Measurements from ENCODE around the gene ANGEL1. TPM values are rescaled to one million over a fixed set of nuclear protein-coding genes. Genes with fewer than 3 reads are reported as not detected.

Gene ANGEL1
- total and polyA plus RNA-seq, 2 of the 13 experiments (the other 11 are each of a cell fraction or from before 2014, with no cell fraction given) = 14.3 to 20.1 TPM

- FAIRE-seq = no peak
- in situ Hi-C loops (cut with HindIII; ENCODE audit: extremely low pct_ligation_motif_present, low pct_unique_long_range_greater_than_20kb) = no loop called here
These were observed 13.4 kb upstream of the ANGEL1 start, which contains the start of gene LRRC74A for GRCh38 chr14:76826122-76826521. Gene LRRC74A (plus strand): TSS chr14:76826408. CDS start chr14:76826698, 290 bp downstream.

More at GRCh38 chr14:76826122-76826521, 13.4 kb upstream of the ANGEL1 start, which contains the start of gene LRRC74A:
- no peak for DNase-seq (ENCODE audit: low spot score)
- WGBS (ENCODE audit: low lambda C conversion rate) = 71% methylated on average over 1 of the region's 2 CpGs
- intact Hi-C loops (cut with micrococcal nuclease; ENCODE audit: unreplicated experiment) = no loop called here
- Histone ChIP-seq H3K9ac (ENCODE audit: insufficient read depth, low read depth, low read length) (no peak within 1 kb of the TSS), H2AFZ (ENCODE audit: low read length) (no peak within 1 kb of the TSS), H3K4me3 (replicated peaks in 1 of 3; ENCODE audit: insufficient read depth in 1 of 3, low read depth in 2 of 3, low read length in 3 of 3) (no peak within 1 kb of the TSS), H3K36me3 (replicated peaks in 1 of 2; ENCODE audit: control insufficient read depth in 1 of 2, insufficient read depth in 2 of 2, low read length in 2 of 2) (no peaks in the 10 kb centered on the region), H3K27ac (ENCODE audit: extremely low read length, insufficient read depth, low read length) (no peak within 1 kb of the TSS), H3K9me3 (ENCODE audit: low read length) (no peaks in the 10 kb centered on the region), H3K79me2 (ENCODE audit: insufficient read depth, low read length) (no peaks in the 10 kb centered on the region), H3K27me3 (ENCODE audit: control insufficient read depth in 1 of 2, insufficient read depth in 2 of 2, low read length in 2 of 2) (no peaks in the 10 kb centered on the region), H3K4me1 (ENCODE audit: insufficient read depth, low read length) (peaks cover 29% of the 10 kb centered on the region), H4K20me1 (ENCODE audit: insufficient read depth, low read length) (no peaks in the 10 kb centered on the region), H3K4me2 (ENCODE audit: low read depth, low read length) (no peak within 1 kb of the TSS)
- TF ChIP-seq MAFK (conservative IDR thresholded peaks at IDR 0.05 in 1 of 2, IDR thresholded peaks at IDR 0.05 in 1 of 2; ENCODE audit: low read length in 2 of 2) (no peak), RFX3 (CRISPR knock-in tag; IDR thresholded peaks at IDR 0.05) (no peak), ATM (IDR thresholded peaks at IDR 0.05; ENCODE audit: borderline replicate concordance) (no peak), ZNF333 (CRISPR knock-in tag; IDR thresholded peaks at IDR 0.05; ENCODE audit: borderline replicate concordance) (no peak), BRCA1 (CRISPR knock-in tag; IDR thresholded peaks at IDR 0.05) (no peak), ATF4 (CRISPR knock-in tag; IDR thresholded peaks at IDR 0.05) (no peak), ZNF230 (CRISPR knock-in tag; IDR thresholded peaks at IDR 0.05) (no peak), POLR2AphosphoS2 (IDR thresholded peaks at IDR 0.05; ENCODE audit: low read depth, low read length) (no peak), FOXP1 (IDR thresholded peaks at IDR 0.05) (no peak), FOXP1 (CRISPR knock-in tag; IDR thresholded peaks at IDR 0.05) (no peak), SP2 (CRISPR knock-in tag; IDR thresholded peaks at IDR 0.05) (no peak), ZNF280D (CRISPR knock-in tag; IDR thresholded peaks at IDR 0.05) (no peak), NFRKB (IDR thresholded peaks at IDR 0.05) (no peak), ZFAT (CRISPR knock-in tag; conservative IDR thresholded peaks at IDR 0.05) (no peak), CREBL2 (CRISPR knock-in tag; IDR thresholded peaks at IDR 0.05; ENCODE audit: borderline replicate concordance) (no peak), ZNF878 (CRISPR knock-in tag; IDR thresholded peaks at IDR 0.05) (no peak), MLXIP (CRISPR knock-in tag; IDR thresholded peaks at IDR 0.05; ENCODE audit: borderline replicate concordance) (no peak), JUN (CRISPR knock-in tag; IDR thresholded peaks at IDR 0.05) (no peak), ZNF224 (CRISPR knock-in tag; IDR thresholded peaks at IDR 0.05) (no peak), ZBTB20 (CRISPR knock-in tag; IDR thresholded peaks at IDR 0.05; ENCODE audit: borderline replicate concordance, low read depth) (no peak)
- no TSS peak for BruUV-seq (replicated peaks)
- no peak for ATAC-seq
- POLR2A ChIA-PET = no interaction called here
- CTCF ChIA-PET (ENCODE audit: low intra/inter-chr PET ratio, low total read pairs) = no interaction called here

All from HepG2 (cell line).